HepG2 (cell line): ENCODE data around the gene RNASE13. TPM values are rescaled to one million over a fixed set of nuclear protein-coding genes. Genes with fewer than 3 reads are reported as not detected.

Experiments used
- ATAC-seq: fragments of 200-7000 bp; cut with Tn5 transposase; 3 replicates; pipeline ENCODE4 v1.9.1; 2020; ENCODE audit warnings: mild to moderate bottlenecking, moderate library complexity
- BruUV-seq: library from RNA; stranded (reverse); fragments of 400-500 nt; replicated peaks from 2 replicates; lab custom pipeline; 2021; lab: Mats Ljungman, UMichigan
- CTCF ChIA-PET: fragments of 300-600 bp; formaldehyde crosslinking; extraction: SDS; loops from one replicate; lab custom pipeline; 2021; ENCODE audit warnings: low total read pairs, inconsistent platforms, low intra/inter-chr PET ratio; lab: Yijun Ruan, JAX
- POLR2A ChIA-PET: fragments of 350-600 bp; sonication (Branson Sonifier 250); formaldehyde crosslinking; loops from one replicate; lab custom pipeline; 2020; ENCODE audit warnings: antibody characterized with exemption, inconsistent platforms; lab: Yijun Ruan, JAX
- DNase-seq: peaks from one replicate; pipeline ENCODE4 v3.0.0-alpha.2; 2015; ENCODE audit warnings: low spot score
- FAIRE-seq: peaks from 3 replicates; lab custom pipeline; 2011; peaks lifted over from hg19 to GRCh38; lab: Jason Lieb, UNC
- H2AFZ ChIP-seq: one replicate; pipeline ENCODE4 v1.6.1; 2011; ENCODE audit warnings: low read length, inconsistent platforms
- H3K27ac ChIP-seq: fragments of 300-600 bp; 3 replicates; pipeline ENCODE4 v1.8.0; 2011; ENCODE audit warnings: mixed run types, mild to moderate bottlenecking, mixed read lengths, low read length, inconsistent platforms; ENCODE audit not compliant: insufficient read depth; ENCODE audit errors: extremely low read length
- H3K27me3 ChIP-seq, 2 experiments: fragments of 200-600 bp in 1 of 2; 2 replicates in 1 of 2; 3 replicates in 1 of 2; pipeline versions ENCODE4 v1.6.0 to v1.8.0; 2011; ENCODE audit warnings: low read length in 2 of 2, mild to moderate bottlenecking in 2 of 2, moderate library complexity in 2 of 2, inconsistent platforms in 1 of 2; ENCODE audit not compliant: insufficient read depth in 2 of 2, control insufficient read depth in 1 of 2
- H3K36me3 ChIP-seq, 2 experiments: fragments of 200-600 bp in 1 of 2; replicated peaks in 1 of 2; 2 replicates in 1 of 2; 3 replicates in 1 of 2; pipeline versions ENCODE4 v1.5.1 to v1.8.0; 2011; ENCODE audit warnings: low read length in 2 of 2, inconsistent platforms in 1 of 2; ENCODE audit not compliant: insufficient read depth in 2 of 2, control insufficient read depth in 1 of 2
- H3K4me1 ChIP-seq: 2 replicates; pipeline ENCODE4 v1.5.1; 2012; ENCODE audit warnings: low read length, inconsistent platforms; ENCODE audit not compliant: insufficient read depth
- H3K4me2 ChIP-seq: 2 replicates; pipeline ENCODE4 v1.6.0; 2011; ENCODE audit warnings: low read depth, low read length, inconsistent platforms
- H3K4me3 ChIP-seq, 3 experiments: fragments of 200-600 bp in 1 of 3; sonication (generic), shearing (Covaris generic) in 1 of 3; replicated peaks in 1 of 3; 2 replicates each; pipeline ENCODE4 v1.5.1; 2011 to 2016; ENCODE audit warnings: low read length in 3 of 3, inconsistent platforms in 2 of 3, low read depth in 2 of 3, mild to moderate bottlenecking in 2 of 3, control low read depth in 1 of 3, mixed read lengths in 1 of 3; ENCODE audit not compliant: insufficient read depth in 1 of 3
- H3K79me2 ChIP-seq: one replicate; pipeline ENCODE4 v1.6.1; 2011; ENCODE audit warnings: low read length, inconsistent platforms; ENCODE audit not compliant: insufficient read depth
- H3K9ac ChIP-seq: 2 replicates; pipeline ENCODE4 v1.6.0; 2011; ENCODE audit warnings: mild to moderate bottlenecking, low read depth, low read length, inconsistent platforms; ENCODE audit not compliant: insufficient read depth
- H3K9me3 ChIP-seq: 2 replicates; pipeline ENCODE4 v1.5.1; 2012; ENCODE audit warnings: mild to moderate bottlenecking, low read length
- H4K20me1 ChIP-seq: 2 replicates; pipeline ENCODE4 v1.6.0; 2011; ENCODE audit warnings: inconsistent platforms, mild to moderate bottlenecking, low read length, moderate library complexity; ENCODE audit not compliant: insufficient read depth
- CCAR2 ChIP-seq: fragments of 200-400 bp; formaldehyde crosslinking; optimal IDR thresholded peaks from 2 replicates; pipeline ENCODE3; 2018; ENCODE audit warnings: low read depth, mild to moderate bottlenecking, low read length, moderate library complexity
- CENPT ChIP-seq: sonication (generic); formaldehyde crosslinking; IDR thresholded peaks from 2 replicates; pipeline ENCODE4 v1.8.0; 2022; ENCODE audit warnings: low read depth, mild to moderate bottlenecking, moderate library complexity, missing genetic modification reagents
- FOXC1 ChIP-seq: sonication (generic); formaldehyde crosslinking; IDR thresholded peaks from 2 replicates; pipeline ENCODE4 v1.8.0; 2022; ENCODE audit warnings: mild to moderate bottlenecking, missing genetic modification reagents, borderline replicate concordance
- MYC ChIP-seq: sonication (generic); formaldehyde crosslinking; IDR thresholded peaks from 2 replicates; pipeline ENCODE4 v1.9.0; 2021; ENCODE audit warnings: missing genetic modification reagents, borderline replicate concordance
- ZNF235 ChIP-seq: sonication (generic); formaldehyde crosslinking; IDR thresholded peaks from 2 replicates; pipeline ENCODE4 v1.8.1; 2023; ENCODE audit warnings: mild to moderate bottlenecking, missing genetic modification reagents, borderline replicate concordance
- WGBS: methylation state at CpG from one replicate; pipeline ENCODE4 v1.1.6; 2017; ENCODE audit warnings: low lambda C conversion rate; 5-methylcytosine and 5-hydroxymethylcytosine counted together
- in situ Hi-C: cut with HindIII; loops from 2 replicates; pipeline ENCODE4 v1.10.0; 2017; ENCODE audit warnings: low pct_unique_long_range_greater_than_20kb; ENCODE audit not compliant: extremely low pct_ligation_motif_present
- intact Hi-C: fragments of 100-400 bp; cut with micrococcal nuclease; formaldehyde crosslinking; loops from one replicate; pipeline ENCODE4 v1.10.0; 2022; ENCODE audit not compliant: unreplicated experiment
- polyA plus RNA-seq, 8 experiments: library from polyadenylated mRNA; depleted of rRNA in 3 of 8; stranded (reverse) in 7 of 8; unstranded in 1 of 8; fragments of >200 nt; fragmentation: Illumina TruSeq in 4 of 8; extraction: Trizol in 4 of 8; gene quantifications; 2 replicates each; pipeline versions ENCODE4 v1.2.1 to v1.2.3, GENCODE V29; 2011 to 2016; ENCODE audit warnings: low read depth in 4 of 8, missing spikeins in 1 of 8, mixed read lengths in 1 of 8; ENCODE audit not compliant: insufficient read depth in 1 of 8
- total RNA-seq, 5 experiments: library from RNA; depleted of rRNA; stranded (reverse); fragments of >200 nt; fragmentation: Illumina TruSeq; extraction: Trizol; gene quantifications; 2 replicates each; pipeline ENCODE4 v1.2.3, GENCODE V29; 2016; ENCODE audit warnings: low read depth in 1 of 5
- TF ChIP-seq, protein P1 (sequence below): sonication (generic); formaldehyde crosslinking; IDR thresholded peaks from 2 replicates; pipeline ENCODE4 v1.8.1; 2023; ENCODE audit warnings: missing genetic modification reagents, inconsistent platforms, borderline replicate concordance
- TF ChIP-seq, protein P2 (sequence below): IDR thresholded peaks from 2 replicates; pipeline ENCODE4 v1.6.1; 2016; ENCODE audit warnings: missing biosample characterization, missing genetic modification reagents, low read depth

Gene RNASE13
- total and polyA plus RNA-seq, 2 of the 13 experiments (the other 11 are each of a cell fraction or from before 2014, with no cell fraction given), result 1.0 TPM; not detected in 1

DNA sequence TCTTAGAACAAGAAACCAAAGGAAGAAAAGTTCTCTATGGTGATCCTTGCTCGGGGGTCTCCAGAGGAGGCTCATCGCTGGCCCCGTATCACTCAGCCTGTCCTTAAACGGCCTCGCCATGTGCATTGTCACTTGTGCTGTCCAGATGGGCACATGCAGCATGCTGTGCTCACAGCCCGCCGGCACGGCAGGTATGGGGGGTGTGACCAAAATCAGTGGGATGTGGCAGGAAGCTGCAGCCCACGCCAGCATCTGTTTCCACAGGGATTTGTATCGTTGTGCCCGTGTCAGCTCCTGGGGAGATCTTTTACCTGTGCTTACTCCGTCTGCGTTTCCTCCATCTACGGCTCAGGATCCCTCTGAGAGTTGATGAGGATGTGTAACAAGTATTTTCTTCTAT, 38.1 kb downstream of the RNASE13 start:
- TF ChIP-seq, protein P1, sequence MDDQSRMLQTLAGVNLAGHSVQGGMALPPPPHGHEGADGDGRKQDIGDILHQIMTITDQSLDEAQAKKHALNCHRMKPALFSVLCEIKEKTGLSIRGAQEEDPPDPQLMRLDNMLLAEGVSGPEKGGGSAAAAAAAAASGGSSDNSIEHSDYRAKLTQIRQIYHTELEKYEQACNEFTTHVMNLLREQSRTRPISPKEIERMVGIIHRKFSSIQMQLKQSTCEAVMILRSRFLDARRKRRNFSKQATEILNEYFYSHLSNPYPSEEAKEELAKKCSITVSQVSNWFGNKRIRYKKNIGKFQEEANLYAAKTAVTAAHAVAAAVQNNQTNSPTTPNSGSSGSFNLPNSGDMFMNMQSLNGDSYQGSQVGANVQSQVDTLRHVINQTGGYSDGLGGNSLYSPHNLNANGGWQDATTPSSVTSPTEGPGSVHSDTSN, result no peak
- no peak for TF ChIP-seq CCAR2
- TF ChIP-seq CENPT (CRISPR knock-in tag), result no peak
- no peak for TF ChIP-seq FOXC1
- TF ChIP-seq, protein P2, sequence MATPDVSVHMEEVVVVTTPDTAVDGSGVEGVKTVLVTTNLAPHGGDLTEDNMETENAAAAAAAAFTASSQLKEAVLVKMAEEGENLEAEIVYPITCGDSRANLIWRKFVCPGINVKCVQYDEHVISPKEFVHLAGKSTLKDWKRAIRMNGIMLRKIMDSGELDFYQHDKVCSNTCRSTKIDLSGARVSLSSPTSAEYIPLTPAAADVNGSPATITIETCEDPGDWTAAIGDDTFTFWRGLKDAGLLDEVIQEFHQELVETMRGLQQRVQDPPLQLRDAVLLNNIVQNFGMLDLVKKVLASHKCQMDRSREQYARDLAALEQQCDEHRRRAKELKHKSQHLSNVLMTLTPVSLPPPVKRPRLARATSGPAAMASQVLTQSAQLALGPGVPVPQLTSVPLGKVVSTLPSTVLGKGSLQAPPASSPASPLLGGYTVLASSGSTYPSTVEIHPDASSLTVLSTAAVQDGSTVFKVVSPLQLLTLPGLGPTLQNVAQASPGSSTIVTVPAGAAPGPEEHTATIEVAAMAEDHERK (CRISPR knock-in tag), result no peak
- no peak for TF ChIP-seq ZNF235 (CRISPR knock-in tag)
- no peak for TF ChIP-seq MYC (CRISPR knock-in tag)
- no peak for FAIRE-seq
- Histone ChIP-seq H3K4me3 (no peak overlapping the region), H4K20me1 (no peaks in the 10 kb centered on the region), H3K9ac (no peak overlapping the region), H3K27me3 (no peaks in the 10 kb centered on the region), H3K9me3 (no peaks in the 10 kb centered on the region), H3K36me3 (peaks cover 25 to 48% of the 10 kb centered on the region in 2 experiments), H3K4me2 (no peak overlapping the region), H3K4me1 (peaks cover 7% of the 10 kb centered on the region), H2AFZ (no peak overlapping the region), H3K27ac (no peak overlapping the region), H3K79me2 (no peaks in the 10 kb centered on the region)
- intact Hi-C loops (no loop called here), in situ Hi-C loops (loop anchor here (25.0 kb wide), 1 partner anchor 659 kb away; the partner anchor contains the start of genes CCNB1IP1 and PARP2)
- ChIA-PET POLR2A (interaction anchor here (1.1 kb wide), 1 partner anchor 18 kb away, joined by 4 read pairs; no protein-coding TSS in a partner anchor), CTCF (no interaction called here)
- no peak for DNase-seq
- no TSS peak for BruUV-seq
- 96% methylated on average over 14 of the region's 14 CpGs for WGBS
- no peak for ATAC-seq
